Measurements from ENCODE around the gene NCOA1. TPM values are rescaled to one million over a fixed set of nuclear protein-coding genes. Genes with fewer than 3 reads are reported as not detected.

Gene NCOA1
- total and polyA plus RNA-seq, 10 of the 15 experiments (the other 5 are each of a cell fraction or from before 2014, with no cell fraction given), result 1.8 to 35.6 (median 6.1) TPM

- CTCF ChIA-PET, result interaction anchor here (0.7 to 1.1 kb wide), 2 partner anchors 23 to 123 kb away, joined by 3 read pairs; no protein-coding TSS in a partner anchor
- no peaks in the 10 kb centered on the region for H3K27me3 ChIP-seq (replicated peaks in 1 of 2; ENCODE audit: control insufficient read depth in 2 of 2, insufficient read depth in 2 of 2, low read length in 1 of 2)
- H4K20me1 ChIP-seq (ENCODE audit: control insufficient read depth, insufficient read depth), result no peaks in the 10 kb centered on the region
- no peaks in the 10 kb centered on the region; a peak in 2 of 4 replicates for H3K36me3 ChIP-seq (ENCODE audit: control insufficient read depth in 2 of 2, insufficient read depth in 2 of 2, low read length in 1 of 2)
- H3K4me3 ChIP-seq, result no peak overlapping the region
- WGBS (ENCODE audit: insufficient coverage, insufficient replicate concordance, low lambda C conversion rate, missing lambda C conversion rate), result 93% methylated on average over 1 of the region's 1 CpG
- no peak for TF ChIP-seq NR2F1 (conservative IDR thresholded peaks at IDR 0.05)
- TF ChIP-seq NBN (IDR thresholded peaks at IDR 0.05), result no peak
- TF ChIP-seq SMC3 (IDR thresholded peaks at IDR 0.05; ENCODE audit: borderline replicate concordance, low read length), result no peak
- TF ChIP-seq MTA3 (IDR thresholded peaks at IDR 0.05; ENCODE audit: borderline replicate concordance, low read length), result no peak
- H3K9me3 ChIP-seq (replicated peaks; ENCODE audit: control insufficient read depth, insufficient read depth, low read length), result no peaks in the 10 kb centered on the region
- BruUV-seq (replicated peaks), result no TSS peak
- no peak for FAIRE-seq
- H3K79me2 ChIP-seq (ENCODE audit: control insufficient read depth, insufficient read depth, low read length), result no peaks in the 10 kb centered on the region
- SMC1A ChIA-PET (ENCODE audit: uncharacterized antibody, unreplicated experiment), result interaction anchor here (0.6 to 1.1 kb wide), 2 partner anchors 16 to 269 kb away, joined by 3 read pairs; no protein-coding TSS in a partner anchor
- POLR2A ChIA-PET, result no interaction called here
- in situ Hi-C loops (cut with MboI), result no loop called here
- intact Hi-C loops (cut with micrococcal nuclease; ENCODE audit: unreplicated experiment), result no loop called here
- H3K4me1 ChIP-seq (ENCODE audit: control insufficient read depth, insufficient read depth, low read length), result no peaks in the 10 kb centered on the region
- ATAC-seq, result no peak
- no peak overlapping the region for H3K27ac ChIP-seq (ENCODE audit: control insufficient read depth, insufficient read depth)
- no peak overlapping the region for H3K9ac ChIP-seq (ENCODE audit: control insufficient read depth, insufficient read depth, low read length)
- DNase-seq (ENCODE audit: low read depth, low spot score), result no peak
- H2AFZ ChIP-seq (ENCODE audit: control insufficient read depth, low read depth, low read length), result no peak overlapping the region
- no peak overlapping the region for H3K4me2 ChIP-seq (ENCODE audit: control insufficient read depth, insufficient read depth)
- RAD21 ChIA-PET (ENCODE audit: unreplicated experiment), result no interaction called here
Observed at GRCh38 chr2:24667542-24667941, 176.5 kb downstream of the NCOA1 start.

GRCh38 chr2:24671230-24671629 lies 180.2 kb downstream of the NCOA1 start:
- intact Hi-C loops (cut with micrococcal nuclease; ENCODE audit: unreplicated experiment), result no loop called here
- no peak for DNase-seq (ENCODE audit: low read depth, low spot score)
- Histone ChIP-seq H3K79me2 (ENCODE audit: control insufficient read depth, insufficient read depth, low read length) (no peaks in the 10 kb centered on the region), H3K27ac (ENCODE audit: control insufficient read depth, insufficient read depth) (no peak overlapping the region), H3K4me2 (ENCODE audit: control insufficient read depth, insufficient read depth) (no peak overlapping the region), H3K27me3 (replicated peaks in 1 of 2; ENCODE audit: control insufficient read depth in 2 of 2, insufficient read depth in 2 of 2, low read length in 1 of 2) (no peaks in the 10 kb centered on the region), H2AFZ (ENCODE audit: control insufficient read depth, low read depth, low read length) (no peak overlapping the region), H3K9me3 (replicated peaks; ENCODE audit: control insufficient read depth, insufficient read depth, low read length) (no peaks in the 10 kb centered on the region), H4K20me1 (ENCODE audit: control insufficient read depth, insufficient read depth) (no peaks in the 10 kb centered on the region), H3K36me3 (ENCODE audit: control insufficient read depth in 2 of 2, insufficient read depth in 2 of 2, low read length in 1 of 2) (peaks cover 0 to 1% of the 10 kb centered on the region in 2 experiments; a peak in 3 of 4 replicates), H3K4me1 (ENCODE audit: control insufficient read depth, insufficient read depth, low read length) (no peaks in the 10 kb centered on the region), H3K9ac (ENCODE audit: control insufficient read depth, insufficient read depth, low read length) (no peak overlapping the region), H3K4me3 (no peak overlapping the region)
- in situ Hi-C loops (cut with MboI), result no loop called here
- POLR2A ChIA-PET, result no interaction called here
- no peak for ATAC-seq
- no peak for FAIRE-seq
- SMC1A ChIA-PET (ENCODE audit: uncharacterized antibody, unreplicated experiment), result interaction anchor here (1.0 kb wide), 1 partner anchor 101 kb away, joined by 3 read pairs; no protein-coding TSS in a partner anchor
- RAD21 ChIA-PET (ENCODE audit: unreplicated experiment), result no interaction called here
- no TSS peak for BruUV-seq (replicated peaks)
- CTCF ChIA-PET, result no interaction called here
- 100% methylated on average over 1 of the region's 1 CpG for WGBS (ENCODE audit: insufficient coverage, insufficient replicate concordance, low lambda C conversion rate, missing lambda C conversion rate)
- TF ChIP-seq MLLT1 (IDR thresholded peaks at IDR 0.05), result no peak
- TF ChIP-seq CBFB (IDR thresholded peaks at IDR 0.05; ENCODE audit: low read depth), result no peak
- TF ChIP-seq KDM1A (IDR thresholded peaks at IDR 0.05; ENCODE audit: borderline replicate concordance), result no peak
- no peak for TF ChIP-seq BCL11A (IDR thresholded peaks at IDR 0.05; ENCODE audit: low read depth, low read length)
- no peak for TF ChIP-seq RBBP5 (conservative IDR thresholded peaks at IDR 0.05)
- TF ChIP-seq CEBPB (IDR thresholded peaks at IDR 0.05; ENCODE audit: borderline replicate concordance in 1 of 2, low read depth in 2 of 2, low read length in 2 of 2), result no peak
- TF ChIP-seq PKNOX1 (IDR thresholded peaks at IDR 0.05), result no peak
- no peak for TF ChIP-seq PAX8 (IDR thresholded peaks at IDR 0.05)
- TF ChIP-seq PRDM15 (CRISPR knock-in tag; IDR thresholded peaks at IDR 0.05), result no peak

All from GM12878 (cell line).